GM19397 (cell line): ENCODE results near the gene MREG.
"Not testable (repeated sequence)": the region's sequence is repeated elsewhere in the genome, so short reads cannot be mapped to it uniquely, and the experiment has no call there.

Source experiments
- ATAC-seq: cut with Tn5 transposase; IDR thresholded peaks from one replicate; pipeline ENCODE4 v1.9.1; 2021; ENCODE audit warnings: mild to moderate bottlenecking, moderate library complexity; ENCODE audit not compliant: unreplicated experiment

The MREG gene

DNA sequence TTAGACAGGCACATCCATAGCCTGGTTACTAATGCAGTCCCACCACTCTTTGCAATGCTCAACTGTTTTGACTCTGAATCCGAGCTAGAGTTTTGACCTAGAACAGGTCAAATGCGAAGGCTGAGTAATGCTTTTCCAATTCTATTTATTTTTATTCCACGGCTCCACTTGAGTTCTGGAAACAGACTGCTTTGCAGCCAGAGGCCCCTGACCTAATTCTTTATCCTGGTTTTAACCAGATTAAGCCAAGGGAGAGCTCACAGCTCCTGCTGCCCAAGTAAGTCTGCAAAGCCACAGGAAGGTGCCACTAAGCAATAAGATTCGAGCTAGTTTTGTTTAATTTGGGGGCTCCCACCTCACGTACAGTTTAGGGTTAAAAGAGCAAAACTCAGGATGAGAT is 51.4 kb downstream of the MREG start:
- no peak for ATAC-seq

DNA sequence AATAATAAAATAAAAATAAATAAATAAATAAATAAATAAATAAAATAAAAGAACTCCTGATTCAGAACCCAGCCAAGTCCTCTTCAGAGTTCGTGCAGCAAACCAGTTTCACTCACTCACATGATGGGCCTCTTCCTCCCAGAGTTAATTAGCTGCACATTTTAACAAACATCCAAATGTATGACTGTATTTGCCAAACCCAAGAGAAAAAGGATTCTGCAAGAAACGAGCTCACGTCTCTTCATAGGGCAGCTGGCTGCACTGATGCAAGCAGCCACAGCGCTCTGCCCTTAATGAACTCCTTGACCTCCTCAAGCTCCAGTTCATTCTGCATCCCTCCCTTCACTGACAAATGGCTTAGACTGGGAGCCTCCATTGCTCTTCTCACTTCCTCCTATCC is 55.1 kb downstream of the MREG start:
- ATAC-seq: no peak

- not testable (repeated sequence) for ATAC-seq
These were observed 55.8 kb downstream of the MREG start for GRCh38 chr2:215957354-215958122.

- ATAC-seq: no peak
These were observed 60.3 kb downstream of the MREG start for GRCh38 chr2:215952860-215953637.

DNA sequence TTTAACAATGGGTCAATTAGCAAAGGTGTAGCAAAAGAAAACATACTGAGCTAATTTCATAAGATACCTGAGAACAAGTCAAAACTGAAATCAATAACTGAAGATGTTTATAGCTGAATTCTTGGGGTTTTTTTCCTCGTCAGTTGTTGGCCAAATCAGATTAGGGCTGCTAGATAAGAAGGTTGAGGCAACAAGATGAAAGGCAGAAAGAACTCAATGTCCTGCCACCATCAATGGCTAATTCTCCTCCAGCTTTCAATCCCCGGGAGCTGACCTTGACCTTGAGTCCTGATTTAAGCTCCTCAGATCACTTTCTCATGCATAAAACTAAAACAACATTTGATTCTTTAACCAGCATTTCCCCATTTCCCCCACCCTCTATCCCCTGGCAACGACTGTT is 61.8 kb downstream of the MREG start:
- no peak for ATAC-seq

DNA sequence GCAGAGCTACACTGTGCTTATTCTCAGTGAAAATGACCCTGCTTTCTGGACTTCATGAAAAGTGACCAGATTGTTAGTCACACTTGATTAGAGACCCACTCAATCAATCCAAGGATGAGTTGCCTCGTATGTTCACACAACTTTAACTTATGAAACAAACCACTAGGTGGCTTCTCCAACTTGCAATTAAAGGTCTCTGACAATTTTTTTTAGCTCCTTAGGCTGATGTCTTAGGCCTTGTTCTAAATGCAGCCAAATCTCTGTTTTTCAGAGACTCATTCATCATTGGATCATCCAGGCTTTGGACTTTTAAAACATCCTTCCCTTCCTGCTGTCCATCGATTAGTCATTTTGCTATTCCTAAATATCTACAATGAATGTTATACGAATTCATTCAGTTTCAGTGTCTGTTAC is 63.4 kb downstream of the MREG start:
- peak; percentile 73 for ATAC-seq

- no peak for ATAC-seq
These were observed 65.3 kb downstream of the MREG start for GRCh38 chr2:215948051-215948450.

- ATAC-seq: no peak
These were observed 66.8 kb downstream of the MREG start for GRCh38 chr2:215946586-215946985.

GRCh38 chr2:215942194-215942593 is 71.2 kb downstream of the MREG start:
- no peak for ATAC-seq

DNA sequence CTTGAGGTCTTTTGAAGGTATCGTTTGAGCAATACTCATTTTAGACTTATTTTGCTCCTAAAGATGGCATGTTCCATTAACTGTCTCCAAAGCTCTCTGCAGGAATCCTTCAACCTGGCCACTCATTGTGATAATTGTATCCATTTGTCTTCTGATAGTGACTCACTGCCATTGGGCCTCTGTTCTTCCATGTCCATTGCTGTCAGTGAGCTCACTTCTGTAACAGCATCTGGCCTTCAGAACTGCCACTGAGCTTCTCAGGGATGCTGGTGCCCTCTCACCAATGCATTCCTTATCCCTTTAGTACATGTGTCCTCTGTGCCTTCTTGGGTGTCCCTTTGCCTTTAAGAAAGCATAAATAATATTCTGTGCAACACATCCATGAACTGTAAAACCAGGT is 71.6 kb downstream of the MREG start:
- no peak for ATAC-seq

DNA sequence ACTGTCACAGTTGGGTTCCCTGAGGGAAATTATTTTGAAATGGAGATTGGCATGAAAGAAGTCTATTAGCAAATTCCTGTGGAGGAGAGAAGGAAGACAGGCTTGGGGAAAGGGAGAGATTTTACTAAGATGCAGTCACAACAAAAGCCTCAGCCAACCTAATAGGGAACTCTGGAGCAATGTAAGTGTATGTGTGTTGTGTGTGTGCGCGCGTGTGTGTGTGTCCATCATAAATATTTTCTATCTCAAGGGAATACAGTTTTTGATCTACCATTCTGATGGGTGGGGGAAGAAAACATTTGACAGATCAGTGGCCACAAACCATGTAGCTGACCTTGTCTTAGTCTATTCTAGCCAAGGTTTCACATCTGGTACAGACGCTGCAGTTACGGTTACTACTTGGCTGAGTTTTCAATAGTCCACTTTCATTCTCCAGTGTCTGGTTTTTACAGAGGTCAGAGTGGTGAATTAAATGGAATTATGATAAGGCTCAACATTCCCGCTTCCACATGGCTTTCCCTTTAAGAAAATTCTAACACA is 72.6 kb downstream of the MREG start:
- ATAC-seq: no peak

GRCh38 chr2:215937190-215937589 is 76.2 kb downstream of the MREG start:
- ATAC-seq: no peak

DNA sequence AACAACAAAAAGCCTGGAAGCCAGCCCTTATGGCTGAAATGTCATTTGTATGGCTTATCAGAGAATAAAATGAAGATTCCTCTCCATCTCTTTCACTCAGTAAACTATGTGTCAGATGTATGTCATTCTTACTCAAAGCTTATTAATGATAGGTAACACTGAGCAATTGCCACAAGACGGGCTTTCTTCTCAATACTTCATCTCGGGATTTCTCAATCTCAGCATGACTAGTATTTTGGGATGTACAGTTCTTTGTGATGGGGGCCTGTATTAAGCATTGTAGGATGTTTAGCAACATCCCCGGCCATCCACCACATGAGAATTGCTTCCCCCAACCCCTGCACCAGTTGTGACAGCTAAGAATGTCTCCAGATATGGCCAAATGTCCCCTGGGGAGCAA is 80.2 kb downstream of the MREG start:
- ATAC-seq: no peak

DNA sequence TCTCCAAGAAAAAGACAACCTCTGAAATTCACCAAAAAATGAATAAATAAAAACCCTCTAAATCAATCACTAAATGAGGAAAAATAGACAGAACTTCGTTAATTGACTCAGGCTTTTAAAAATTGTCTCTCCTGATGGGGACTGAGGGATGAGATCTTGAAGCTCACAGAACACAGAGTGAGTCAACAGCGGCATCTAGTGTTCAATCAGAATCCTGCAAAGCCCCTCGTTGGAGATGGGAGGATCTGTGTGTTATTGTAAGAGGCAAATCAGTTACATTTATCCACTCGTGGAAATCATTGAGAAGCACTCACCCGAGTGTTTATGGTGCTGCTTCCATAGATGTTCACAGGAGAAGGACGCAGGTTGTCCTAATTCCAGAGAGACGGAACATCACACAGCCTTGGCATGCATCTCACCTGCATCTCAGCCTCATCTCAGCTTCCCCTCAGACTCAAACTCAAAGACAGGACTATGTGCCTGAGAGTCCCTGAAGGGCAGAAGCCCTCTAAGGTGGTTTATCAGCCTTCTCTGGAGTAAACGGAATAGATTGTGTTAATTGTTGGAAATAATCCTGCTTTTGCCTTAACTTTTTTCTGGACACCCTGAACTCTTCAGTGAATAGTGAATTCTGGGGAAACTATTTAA is 82.0 kb downstream of the MREG start:
- ATAC-seq: peak; percentile 91

- no peak for ATAC-seq
These were observed 82.7 kb downstream of the MREG start for GRCh38 chr2:215930505-215931253.

GRCh38 chr2:215929602-215930335 is 83.6 kb downstream of the MREG start:
- no peak for ATAC-seq

- no peak for ATAC-seq
These were observed 85.3 kb downstream of the MREG start for GRCh38 chr2:215928086-215928485.

GRCh38 chr2:215926992-215927391 is 86.4 kb downstream of the MREG start:
- ATAC-seq: not testable (repeated sequence)

GRCh38 chr2:215921895-215922294 is 91.5 kb downstream of the MREG start:
- no peak for ATAC-seq
